Endometrial microvascular endothelial cells (primary cell): ENCODE data around the gene SYTL2. TPM values are rescaled to one million over a fixed set of nuclear protein-coding genes. Genes with fewer than 3 reads are reported as not detected.

ENCODE experiments used
- in situ Hi-C: cut with HindIII; loops from 2 replicates; pipeline ENCODE4 v1.10.0; 2017; ENCODE audit warnings: low sequenced_read_pairs, low pct_unique_long_range_greater_than_20kb; ENCODE audit errors: inconsistent ontology term
- total RNA-seq: library from RNA; depleted of rRNA; stranded (reverse); fragments of >200 nt; gene quantifications from one replicate; pipeline ENCODE4 v1.2.3, GENCODE V29; 2015; ENCODE audit errors: inconsistent ontology term

SYTL2 gene
- total RNA-seq, 1 donor from 2014 or later, result 2.1 TPM

GRCh38 chr11:85831050-85831449, 20.1 kb upstream of the SYTL2 start:
- in situ Hi-C loops, result no loop called here

GRCh38 chr11:85829172-85829571, 18.2 kb upstream of the SYTL2 start:
- in situ Hi-C loops, result no loop called here

- in situ Hi-C loops, result no loop called here
Measured at GRCh38 chr11:85828640-85828978, 17.7 kb upstream of the SYTL2 start.

GRCh38 chr11:85827748-85828639, 17.1 kb upstream of the SYTL2 start:
- in situ Hi-C loops, result no loop called here

GRCh38 chr11:85826116-85826855, 15.3 kb upstream of the SYTL2 start:
- in situ Hi-C loops, result no loop called here

- in situ Hi-C loops, result no loop called here
Measured at GRCh38 chr11:85825616-85826015, 14.7 kb upstream of the SYTL2 start.

- in situ Hi-C loops, result loop anchor here (25.0 kb wide), 1 partner anchor 137 kb away; the partner anchor contains the start of gene CCDC89
Measured at GRCh38 chr11:85823816-85824215, 12.9 kb upstream of the SYTL2 start.

GRCh38 chr11:85822814-85823213, 11.9 kb upstream of the SYTL2 start:
- in situ Hi-C loops, result loop anchor here (25.0 kb wide), 1 partner anchor 136 kb away; the partner anchor contains the start of gene CCDC89

GRCh38 chr11:85821636-85822035, 10.7 kb upstream of the SYTL2 start:
- in situ Hi-C loops, result loop anchor here (25.0 kb wide), 1 partner anchor 134 kb away; the partner anchor contains the start of gene CCDC89

- in situ Hi-C loops, result loop anchor here (25.0 kb wide), 1 partner anchor 132 kb away; the partner anchor contains the start of gene CCDC89
Measured at GRCh38 chr11:85819441-85819840, 8.5 kb upstream of the SYTL2 start.

GRCh38 chr11:85815186-85815931, 4.4 kb upstream of the SYTL2 start:
- in situ Hi-C loops, result loop anchor here (25.0 kb wide), 1 partner anchor 128 kb away; the partner anchor contains the start of gene CCDC89

- in situ Hi-C loops, result loop anchor here (25.0 kb wide), 1 partner anchor 126 kb away; the partner anchor contains the start of gene CCDC89
Measured at GRCh38 chr11:85813721-85814120, 2.8 kb upstream of the SYTL2 start.

- in situ Hi-C loops, result loop anchor here (25.0 kb wide), 1 partner anchor 124 kb away; the partner anchor contains the start of gene CCDC89
Measured at GRCh38 chr11:85811624-85812023, 683 bp upstream of the SYTL2 start.

- in situ Hi-C loops, result loop anchor here (25.0 kb wide), 1 partner anchor 123 kb away; the partner anchor contains the start of gene CCDC89
Measured at GRCh38 chr11:85810521-85810870, 445 bp downstream of the SYTL2 start.

- in situ Hi-C loops, result loop anchor here (25.0 kb wide), 1 partner anchor 123 kb away; the partner anchor contains the start of gene CCDC89
Measured at GRCh38 chr11:85809863-85810262, 1.1 kb downstream of the SYTL2 start.

- in situ Hi-C loops, result loop anchor here (25.0 kb wide), 1 partner anchor 122 kb away; the partner anchor contains the start of gene CCDC89
Measured at GRCh38 chr11:85809191-85809590, 1.8 kb downstream of the SYTL2 start.

GRCh38 chr11:85806876-85807275, 4.1 kb downstream of the SYTL2 start:
- in situ Hi-C loops, result loop anchor here (25.0 kb wide), 1 partner anchor 120 kb away; the partner anchor contains the start of gene CCDC89

GRCh38 chr11:85806016-85806415, 4.9 kb downstream of the SYTL2 start:
- in situ Hi-C loops, result loop anchor here (25.0 kb wide), 1 partner anchor 119 kb away; the partner anchor contains the start of gene CCDC89
